Measurements from ENCODE around the gene HIP1R.

GRCh38 chr12:122820138-122820537 lies 15.1 kb upstream of the HIP1R start:
- TF ChIP-seq, protein P1, sequence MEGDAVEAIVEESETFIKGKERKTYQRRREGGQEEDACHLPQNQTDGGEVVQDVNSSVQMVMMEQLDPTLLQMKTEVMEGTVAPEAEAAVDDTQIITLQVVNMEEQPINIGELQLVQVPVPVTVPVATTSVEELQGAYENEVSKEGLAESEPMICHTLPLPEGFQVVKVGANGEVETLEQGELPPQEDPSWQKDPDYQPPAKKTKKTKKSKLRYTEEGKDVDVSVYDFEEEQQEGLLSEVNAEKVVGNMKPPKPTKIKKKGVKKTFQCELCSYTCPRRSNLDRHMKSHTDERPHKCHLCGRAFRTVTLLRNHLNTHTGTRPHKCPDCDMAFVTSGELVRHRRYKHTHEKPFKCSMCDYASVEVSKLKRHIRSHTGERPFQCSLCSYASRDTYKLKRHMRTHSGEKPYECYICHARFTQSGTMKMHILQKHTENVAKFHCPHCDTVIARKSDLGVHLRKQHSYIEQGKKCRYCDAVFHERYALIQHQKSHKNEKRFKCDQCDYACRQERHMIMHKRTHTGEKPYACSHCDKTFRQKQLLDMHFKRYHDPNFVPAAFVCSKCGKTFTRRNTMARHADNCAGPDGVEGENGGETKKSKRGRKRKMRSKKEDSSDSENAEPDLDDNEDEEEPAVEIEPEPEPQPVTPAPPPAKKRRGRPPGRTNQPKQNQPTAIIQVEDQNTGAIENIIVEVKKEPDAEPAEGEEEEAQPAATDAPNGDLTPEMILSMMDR (IDR thresholded peaks at IDR 0.05), result no peak
- TF ChIP-seq REST (IDR thresholded peaks at IDR 0.05; ENCODE audit: insufficient read depth in 1 of 2, low read depth in 2 of 2, low read length in 1 of 2) (no peak), POLR2AphosphoS5 (IDR thresholded peaks at IDR 0.05; ENCODE audit: low read depth, low read length) (no peak), TCF7L2 (IDR thresholded peaks at IDR 0.05; ENCODE audit: low read depth, low read length) (no peak), SIN3A (IDR thresholded peaks at IDR 0.05; ENCODE audit: borderline replicate concordance, insufficient read depth, low read depth, low read length) (no peak)
